Vagina (tissue), 2 donors: ENCODE results near the gene ASIC5. TPM values are rescaled to one million over a fixed set of nuclear protein-coding genes. Genes with fewer than 3 reads are reported as not detected.

Experiments used
- DNase-seq, 2 donors: peaks; one replicate each; pipeline ENCODE4 v3.0.0-alpha.2; 2017; ENCODE audit errors: extremely low spot score in 2 of 2
- H3K27ac ChIP-seq: fragments of 200-600 bp; sonication (generic); one replicate; pipeline ENCODE4 v1.5.1; 2019
- H3K27me3 ChIP-seq: fragments of 200-600 bp; sonication (generic); one replicate; pipeline ENCODE4 v1.5.1; 2019
- H3K36me3 ChIP-seq, 2 donors: fragments of 200-600 bp; sonication (generic); one replicate each; pipeline ENCODE4 v1.5.1; 2017 to 2019
- H3K4me1 ChIP-seq: fragments of 200-600 bp; sonication (generic); one replicate; pipeline ENCODE4 v1.5.1; 2019
- H3K4me3 ChIP-seq, 2 donors: fragments of 200-600 bp; sonication (generic); 1 replicate in 1 of 2; 2 replicates in 1 of 2; pipeline ENCODE4 v1.5.1; 2016 to 2019
- H3K9me3 ChIP-seq: fragments of 200-600 bp; sonication (generic); one replicate; pipeline ENCODE4 v1.5.1; 2019
- POLR2A ChIP-seq, 2 donors: fragments of 450-650 bp; IDR thresholded peaks; one replicate each; pipeline ENCODE4 v1.6.1; 2017; ENCODE audit warnings: antibody characterized with exemption in 2 of 2, mild to moderate bottlenecking in 2 of 2, moderate library complexity in 2 of 2
- POLR2AphosphoS5 ChIP-seq, 2 donors: sonication (generic); formaldehyde crosslinking; IDR thresholded peaks; one replicate each; pipeline ENCODE4 v1.9.0; 2017; ENCODE audit warnings: antibody characterized with exemption in 2 of 2, mild to moderate bottlenecking in 2 of 2, low read depth in 1 of 2; ENCODE audit not compliant: insufficient read depth in 1 of 2
- intact Hi-C: fragments of 100-400 bp; cut with DNase I; formaldehyde crosslinking; loops from one replicate; pipeline ENCODE4 v1.15.1; 2023
- total RNA-seq: library from RNA; depleted of rRNA; stranded (reverse); fragments of >200 nt; gene quantifications from one replicate; pipeline ENCODE4 v1.2.3, GENCODE V29; 2016
- TF ChIP-seq, protein P1 (sequence below), 3 experiments: fragments of 450-650 bp in 2 of 3; fragments of 200-600 bp in 1 of 3; sonication (generic) in 1 of 3; IDR thresholded peaks; one replicate each; pipeline ENCODE4 v1.5.1; 2017 to 2019; ENCODE audit warnings: antibody characterized with exemption in 3 of 3, mild to moderate bottlenecking in 2 of 3, moderate library complexity in 2 of 3

The ASIC5 gene
- total RNA-seq, 1 donor from 2014 or later = not detected

DNA sequence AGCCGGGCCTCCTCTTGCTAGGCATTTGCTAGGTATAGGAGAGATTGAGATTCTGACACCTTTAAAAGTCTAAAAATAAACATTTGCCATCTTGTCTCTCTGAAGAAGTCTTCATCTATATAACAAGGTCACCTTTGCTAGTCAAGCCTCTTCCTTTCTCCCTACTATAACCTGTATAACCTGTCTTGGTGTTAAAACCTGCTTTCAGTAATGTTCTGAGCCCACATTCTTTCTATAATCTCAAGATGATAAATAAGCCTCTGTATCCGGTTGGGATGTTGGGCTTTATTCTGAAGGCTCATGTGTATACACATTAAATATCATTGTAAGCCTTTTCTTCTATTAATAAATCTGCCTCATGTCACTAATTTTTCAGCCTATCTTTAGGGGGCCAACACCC lies 10.2 kb downstream of the ASIC5 start:
- TF ChIP-seq POLR2A (IDR thresholded peaks at IDR 0.05) = no peak
- no peak for TF ChIP-seq POLR2AphosphoS5 (IDR thresholded peaks at IDR 0.05; ENCODE audit: insufficient read depth in 1 of 2, low read depth in 1 of 2)
- TF ChIP-seq, protein P1, sequence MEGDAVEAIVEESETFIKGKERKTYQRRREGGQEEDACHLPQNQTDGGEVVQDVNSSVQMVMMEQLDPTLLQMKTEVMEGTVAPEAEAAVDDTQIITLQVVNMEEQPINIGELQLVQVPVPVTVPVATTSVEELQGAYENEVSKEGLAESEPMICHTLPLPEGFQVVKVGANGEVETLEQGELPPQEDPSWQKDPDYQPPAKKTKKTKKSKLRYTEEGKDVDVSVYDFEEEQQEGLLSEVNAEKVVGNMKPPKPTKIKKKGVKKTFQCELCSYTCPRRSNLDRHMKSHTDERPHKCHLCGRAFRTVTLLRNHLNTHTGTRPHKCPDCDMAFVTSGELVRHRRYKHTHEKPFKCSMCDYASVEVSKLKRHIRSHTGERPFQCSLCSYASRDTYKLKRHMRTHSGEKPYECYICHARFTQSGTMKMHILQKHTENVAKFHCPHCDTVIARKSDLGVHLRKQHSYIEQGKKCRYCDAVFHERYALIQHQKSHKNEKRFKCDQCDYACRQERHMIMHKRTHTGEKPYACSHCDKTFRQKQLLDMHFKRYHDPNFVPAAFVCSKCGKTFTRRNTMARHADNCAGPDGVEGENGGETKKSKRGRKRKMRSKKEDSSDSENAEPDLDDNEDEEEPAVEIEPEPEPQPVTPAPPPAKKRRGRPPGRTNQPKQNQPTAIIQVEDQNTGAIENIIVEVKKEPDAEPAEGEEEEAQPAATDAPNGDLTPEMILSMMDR (IDR thresholded peaks at IDR 0.05) = no peak
- Histone ChIP-seq H3K4me1 (no peaks in the 10 kb centered on the region), H3K27ac (no peak overlapping the region), H3K9me3 (no peaks in the 10 kb centered on the region), H3K27me3 (no peaks in the 10 kb centered on the region), H3K36me3 (no peaks in the 10 kb centered on the region), H3K4me3 (no peak overlapping the region)
- intact Hi-C loops = no loop called here
- DNase-seq = no peak

DNA sequence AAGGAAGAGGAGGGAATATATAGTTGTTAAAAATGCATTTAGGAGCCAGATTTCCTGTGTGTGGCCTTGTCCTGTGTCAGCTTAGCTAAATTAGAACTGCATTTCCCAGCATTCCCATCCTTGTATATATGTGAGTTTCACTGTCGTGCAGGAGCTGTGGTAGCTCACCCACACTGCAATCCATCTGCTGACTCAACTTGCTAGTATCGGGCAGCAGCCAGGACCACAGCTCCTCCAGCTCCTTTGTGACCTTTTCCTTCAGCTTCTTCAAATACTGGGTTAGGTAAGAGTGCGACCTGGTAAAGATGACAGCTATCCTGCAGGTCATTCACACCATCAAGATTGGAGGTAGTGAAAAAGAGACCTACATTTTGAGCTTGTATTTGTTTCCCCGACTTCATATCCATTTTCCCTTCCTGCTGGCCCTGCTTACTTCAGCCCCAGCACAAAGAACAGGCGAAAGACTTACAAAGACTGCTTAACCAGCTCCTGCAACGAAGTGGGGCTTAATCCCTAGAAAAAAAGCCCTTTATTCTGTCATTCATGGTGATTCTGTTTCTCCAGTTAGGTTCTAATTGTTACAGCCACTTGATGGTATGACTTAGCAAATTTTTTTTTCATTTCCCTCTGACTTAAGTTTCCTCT lies 11.4 kb downstream of the ASIC5 start:
- DNase-seq = no peak
- Histone ChIP-seq H3K36me3 (no peaks in the 10 kb centered on the region), H3K4me3 (no peak overlapping the region), H3K27ac (no peak overlapping the region), H3K27me3 (no peaks in the 10 kb centered on the region), H3K4me1 (no peaks in the 10 kb centered on the region), H3K9me3 (no peaks in the 10 kb centered on the region)
- TF ChIP-seq POLR2A (IDR thresholded peaks at IDR 0.05) (no peak), POLR2AphosphoS5 (IDR thresholded peaks at IDR 0.05; ENCODE audit: insufficient read depth in 1 of 2, low read depth in 1 of 2) (no peak)
- TF ChIP-seq, protein P1 (IDR thresholded peaks at IDR 0.05) = no peak
- intact Hi-C loops = no loop called here

DNA sequence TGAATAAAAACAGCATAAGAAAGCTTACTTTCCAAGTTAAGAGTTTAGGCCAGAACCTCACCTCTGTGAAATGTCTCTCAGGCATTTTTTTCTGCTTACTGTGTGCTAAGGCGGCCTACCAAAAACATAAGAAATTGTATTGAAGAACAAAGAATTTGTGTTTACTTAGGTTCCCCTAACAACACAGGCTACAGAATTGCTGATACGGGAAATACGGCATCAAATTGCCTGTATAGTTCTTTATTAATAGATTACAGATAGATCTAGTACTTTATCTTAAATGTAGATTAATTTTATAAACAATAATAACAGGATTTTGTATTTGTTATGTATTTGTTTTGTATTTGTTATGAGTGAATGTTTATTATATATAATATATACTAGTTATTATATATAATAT lies 12.9 kb downstream of the ASIC5 start:
- intact Hi-C loops = no loop called here

DNA sequence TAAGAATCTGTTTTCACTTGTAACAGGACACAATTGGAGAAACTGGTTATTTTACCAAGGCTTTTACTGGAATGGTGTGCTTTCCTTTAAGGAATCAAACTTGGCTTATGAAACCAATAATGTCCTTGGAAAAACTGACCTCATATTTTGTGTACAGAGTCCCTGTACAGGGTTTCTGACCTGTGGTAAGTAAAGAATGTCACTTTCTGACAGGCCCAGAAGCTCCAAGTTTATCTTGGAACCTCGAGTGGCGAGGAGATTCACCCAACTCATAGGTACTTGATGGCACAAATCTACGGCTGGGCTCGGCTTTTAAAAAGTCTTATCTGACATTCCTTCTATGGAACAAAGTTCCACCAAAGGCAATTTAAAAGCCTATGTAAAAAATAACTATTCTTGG lies 17.0 kb downstream of the ASIC5 start:
- Histone ChIP-seq H3K27me3 (no peaks in the 10 kb centered on the region), H3K27ac (no peak overlapping the region), H3K4me1 (no peaks in the 10 kb centered on the region), H3K9me3 (no peaks in the 10 kb centered on the region), H3K4me3 (no peak overlapping the region), H3K36me3 (no peaks in the 10 kb centered on the region)
- intact Hi-C loops = no loop called here
- TF ChIP-seq, protein P1 (IDR thresholded peaks at IDR 0.05) = no peak
- no peak for TF ChIP-seq POLR2AphosphoS5 (IDR thresholded peaks at IDR 0.05; ENCODE audit: insufficient read depth in 1 of 2, low read depth in 1 of 2)
- no peak for TF ChIP-seq POLR2A (IDR thresholded peaks at IDR 0.05)
- no peak for DNase-seq

More for the DNA sequence above, 12.9 kb downstream of the ASIC5 start:
- Histone ChIP-seq H3K27me3 (no peaks in the 10 kb centered on the region), H3K4me3 (no peak overlapping the region), H3K27ac (no peak overlapping the region), H3K4me1 (no peaks in the 10 kb centered on the region), H3K9me3 (no peaks in the 10 kb centered on the region), H3K36me3 (no peaks in the 10 kb centered on the region)
- TF ChIP-seq POLR2AphosphoS5 (IDR thresholded peaks at IDR 0.05; ENCODE audit: insufficient read depth in 1 of 2, low read depth in 1 of 2) (no peak), POLR2A (IDR thresholded peaks at IDR 0.05) (no peak)
- TF ChIP-seq, protein P1 (IDR thresholded peaks at IDR 0.05) = no peak
- DNase-seq = no peak

DNA sequence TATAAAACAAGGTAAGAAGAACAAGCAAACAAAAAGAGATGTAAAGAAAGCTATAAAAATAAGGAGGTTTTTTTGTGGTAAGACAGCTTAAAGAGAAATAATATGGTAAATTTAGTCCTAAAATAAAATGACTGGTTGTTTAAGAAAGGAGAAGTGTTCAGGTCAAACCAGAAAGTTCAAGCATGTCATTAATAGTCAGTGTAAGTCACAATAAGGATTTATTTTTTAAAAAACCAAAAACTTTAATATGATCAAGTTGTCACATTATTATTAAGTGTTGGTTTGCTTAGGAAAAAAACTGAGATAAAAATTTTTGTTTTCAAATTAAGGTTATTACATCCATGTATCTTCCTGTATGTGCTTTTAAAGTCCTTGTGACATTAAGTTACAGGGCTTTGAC lies 19.1 kb downstream of the ASIC5 start:
- Histone ChIP-seq H3K27ac (no peak overlapping the region), H3K27me3 (no peaks in the 10 kb centered on the region), H3K9me3 (no peaks in the 10 kb centered on the region), H3K36me3 (no peaks in the 10 kb centered on the region), H3K4me3 (no peak overlapping the region), H3K4me1 (no peaks in the 10 kb centered on the region)
- no peak for DNase-seq
- intact Hi-C loops = no loop called here
- TF ChIP-seq POLR2AphosphoS5 (IDR thresholded peaks at IDR 0.05; ENCODE audit: insufficient read depth in 1 of 2, low read depth in 1 of 2) (no peak), POLR2A (IDR thresholded peaks at IDR 0.05) (no peak)
- TF ChIP-seq, protein P1 (IDR thresholded peaks at IDR 0.05) = no peak
